Dendritic cell treated with granulocyte-macrophage colony-stimulating factor and Interleukin-4, amounts not matched to agents 40 ng/mL and 50 ng/mL, for 4 days (primary cell): Measurements from ENCODE around the gene MICAL3.

ENCODE experiments used
- H3K27ac Mint-ChIP-seq: one replicate; pipeline ENCODE4 v1.8.0; 2022; ENCODE audit warnings: mild to moderate bottlenecking, mixed read lengths
- H3K27me3 Mint-ChIP-seq: one replicate; pipeline ENCODE4 v1.8.0; 2022; ENCODE audit warnings: mild to moderate bottlenecking, mixed read lengths
- H3K36me3 Mint-ChIP-seq: one replicate; pipeline ENCODE4 v1.8.0; 2022; ENCODE audit warnings: low read depth, mixed read lengths
- H3K4me1 Mint-ChIP-seq: one replicate; pipeline ENCODE4 v1.8.0; 2022; ENCODE audit warnings: low read depth, mixed read lengths
- H3K4me3 Mint-ChIP-seq: one replicate; pipeline ENCODE4 v1.8.0; 2022; ENCODE audit warnings: mild to moderate bottlenecking, moderate library complexity, mixed read lengths
- H3K9me3 Mint-ChIP-seq: one replicate; pipeline ENCODE4 v1.8.0; 2022; ENCODE audit warnings: mixed read lengths
- intact Hi-C: fragments of 100-400 bp; cut with micrococcal nuclease; formaldehyde crosslinking; loops from one replicate; pipeline ENCODE4 v1.15.0; 2022

Gene MICAL3

DNA sequence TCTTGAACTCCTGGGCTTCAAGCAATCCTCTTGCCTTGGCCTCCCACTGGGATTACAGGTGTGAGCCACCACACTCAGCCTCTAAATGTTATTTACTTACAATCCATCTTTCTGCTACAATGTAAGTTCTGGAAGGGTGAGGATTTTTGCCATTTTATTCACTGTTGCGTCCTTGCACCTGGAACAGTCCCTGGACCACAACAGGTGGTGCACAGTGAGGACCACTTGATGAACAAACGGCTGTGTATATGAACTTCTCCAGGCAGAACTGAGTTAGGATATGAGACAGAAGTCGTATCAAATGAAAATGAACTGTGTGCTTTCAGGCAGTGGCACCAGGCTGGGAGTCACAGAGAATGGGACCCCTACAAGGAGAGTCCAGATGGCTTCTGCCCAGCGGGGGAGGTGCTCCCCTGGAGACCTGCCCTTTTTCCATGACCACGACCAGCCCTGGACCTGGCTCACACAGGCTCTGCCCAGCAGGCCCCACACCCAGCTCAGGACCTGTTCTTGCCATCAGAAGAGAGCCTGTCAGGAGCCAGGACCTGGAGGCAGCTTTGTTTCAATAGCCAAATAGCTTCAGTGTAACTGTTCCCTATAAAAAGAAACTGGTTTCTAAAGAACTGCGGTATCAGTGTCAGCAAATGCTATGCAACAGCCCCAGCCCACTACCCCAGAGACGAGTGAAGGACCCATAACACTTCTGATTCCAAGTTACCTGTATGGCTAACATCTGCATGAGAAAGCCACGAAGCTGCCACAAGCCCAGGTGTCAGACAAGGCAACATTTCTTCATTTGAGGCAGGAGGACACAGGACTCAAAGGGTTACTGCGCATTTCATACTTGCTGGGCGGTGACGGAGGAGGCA, 104.9 kb downstream of the MICAL3 start:
- H3K9me3 Mint-ChIP-seq, result no peaks in the 10 kb centered on the region
- H3K27ac Mint-ChIP-seq, result no peak overlapping the region
- no peak overlapping the region for H3K4me3 Mint-ChIP-seq
- H3K27me3 Mint-ChIP-seq, result peaks cover 5% of the 10 kb centered on the region
- intact Hi-C loops, result no loop called here
- no peaks in the 10 kb centered on the region for H3K36me3 Mint-ChIP-seq
- H3K4me1 Mint-ChIP-seq, result peaks cover 7% of the 10 kb centered on the region

DNA sequence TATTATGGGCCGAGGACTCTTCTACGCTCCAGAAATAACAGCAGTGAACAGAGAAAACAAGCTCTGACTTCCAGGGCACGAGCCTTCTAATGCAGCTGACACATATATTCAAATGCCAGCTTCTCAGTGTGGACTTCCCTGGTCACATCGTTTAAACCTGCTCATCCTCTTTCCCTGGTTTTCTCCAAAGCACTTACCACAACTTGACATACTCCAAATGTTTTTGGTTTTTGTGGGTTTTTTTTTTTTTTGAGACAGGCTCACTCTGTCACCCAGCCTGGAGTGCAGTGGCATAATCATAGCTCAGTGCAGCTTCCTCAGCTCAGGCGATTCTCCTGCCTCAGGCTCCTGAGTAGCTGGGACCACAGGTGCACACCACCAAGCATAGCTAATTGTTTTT, 105.5 kb downstream of the MICAL3 start:
- Mint-ChIP-seq H3K27ac (no peak overlapping the region), H3K27me3 (peaks cover 5% of the 10 kb centered on the region)

DNA sequence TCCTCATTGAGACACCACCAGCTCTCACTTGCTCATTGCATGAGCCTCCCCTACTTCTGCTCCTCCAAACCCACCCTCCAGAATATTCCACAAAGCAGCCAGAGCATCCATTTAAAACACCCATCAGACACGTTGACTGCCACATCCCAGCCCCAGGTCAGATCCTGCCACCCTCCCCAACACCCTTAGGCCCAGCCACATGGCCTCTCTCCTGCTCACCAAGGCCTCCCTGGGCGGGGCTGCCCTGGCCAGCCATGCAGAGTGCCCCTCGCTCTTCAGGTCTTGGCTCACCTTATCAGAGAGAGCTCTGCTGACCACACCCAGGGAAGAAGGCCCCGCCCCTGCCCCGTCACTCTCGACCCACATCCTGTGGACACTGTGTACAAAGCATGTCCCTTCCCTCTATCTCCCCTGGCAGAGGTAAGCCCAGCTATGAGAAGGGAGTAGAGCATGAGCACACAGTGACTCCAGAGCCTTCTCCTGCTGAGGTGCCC, 106.8 kb downstream of the MICAL3 start:
- H3K4me3 Mint-ChIP-seq, result no peak overlapping the region
- peaks cover 5% of the 10 kb centered on the region for H3K27me3 Mint-ChIP-seq
- no peaks in the 10 kb centered on the region for H3K9me3 Mint-ChIP-seq
- H3K4me1 Mint-ChIP-seq, result peaks cover 7% of the 10 kb centered on the region
- no peak overlapping the region for H3K27ac Mint-ChIP-seq
- intact Hi-C loops, result no loop called here
- no peaks in the 10 kb centered on the region for H3K36me3 Mint-ChIP-seq

More for the DNA sequence above, 105.5 kb downstream of the MICAL3 start:
- no peaks in the 10 kb centered on the region for H3K36me3 Mint-ChIP-seq
- intact Hi-C loops, result no loop called here
- H3K4me1 Mint-ChIP-seq, result peaks cover 7% of the 10 kb centered on the region
- H3K9me3 Mint-ChIP-seq, result no peaks in the 10 kb centered on the region
- no peak overlapping the region for H3K4me3 Mint-ChIP-seq

DNA sequence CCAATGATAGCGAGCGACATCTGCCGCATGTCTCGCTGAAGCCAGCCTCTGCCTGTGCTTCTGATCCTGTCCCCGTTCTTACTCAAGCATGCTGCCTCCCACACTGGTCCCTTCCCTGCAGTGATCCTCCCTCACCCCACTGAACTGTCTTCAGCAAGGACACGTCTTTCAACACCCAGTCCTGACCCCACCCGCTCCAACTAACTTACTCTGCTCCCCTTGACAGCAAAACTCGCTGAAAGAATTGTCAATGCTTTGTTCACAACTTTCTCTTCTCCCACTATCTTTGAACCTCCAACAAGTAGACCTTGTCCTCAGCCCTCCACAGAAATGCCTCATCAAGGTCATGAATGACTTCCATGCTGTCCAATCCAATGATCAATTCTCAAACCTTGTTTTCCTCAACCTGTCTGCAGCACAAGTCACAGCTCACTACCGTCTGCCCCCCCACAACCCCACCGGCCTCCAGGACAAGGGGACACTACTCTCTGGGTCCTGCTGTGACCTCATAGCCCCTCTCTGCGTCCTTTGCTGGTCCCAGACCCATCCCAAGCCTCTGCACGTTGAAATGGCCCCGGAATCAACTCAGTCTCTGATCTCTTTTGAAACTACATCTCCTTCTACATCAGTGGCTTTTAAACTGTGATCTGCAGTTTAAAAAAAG, 108.0 kb downstream of the MICAL3 start:
- H3K27ac Mint-ChIP-seq, result no peak overlapping the region
- no peaks in the 10 kb centered on the region for H3K36me3 Mint-ChIP-seq
- H3K4me3 Mint-ChIP-seq, result no peak overlapping the region
- intact Hi-C loops, result no loop called here
- no peaks in the 10 kb centered on the region for H3K9me3 Mint-ChIP-seq
- peaks cover 5% of the 10 kb centered on the region for H3K27me3 Mint-ChIP-seq
- H3K4me1 Mint-ChIP-seq, result peaks cover 7% of the 10 kb centered on the region

DNA sequence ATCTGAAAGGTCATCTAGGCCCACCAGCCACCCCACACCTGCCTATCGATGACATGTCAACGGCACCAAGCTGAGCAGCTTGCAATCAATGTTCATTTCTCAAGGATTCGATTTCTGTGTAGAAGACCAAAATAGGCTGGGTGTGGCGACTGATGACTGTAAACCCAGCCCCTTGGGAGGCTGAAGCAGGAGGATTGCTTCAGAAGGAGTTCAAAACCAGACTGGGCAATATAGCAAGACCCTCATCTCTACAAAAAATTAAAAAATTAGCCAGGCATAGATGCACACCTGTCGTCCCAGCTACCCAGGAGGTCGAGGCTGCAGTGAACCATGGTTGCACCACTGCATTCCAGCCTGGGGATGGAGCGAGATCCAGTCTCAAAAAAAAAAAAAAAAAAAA, 108.7 kb downstream of the MICAL3 start:
- no peak overlapping the region for H3K27ac Mint-ChIP-seq
- no peaks in the 10 kb centered on the region for H3K9me3 Mint-ChIP-seq
- H3K36me3 Mint-ChIP-seq, result no peaks in the 10 kb centered on the region
- H3K27me3 Mint-ChIP-seq, result peaks cover 5% of the 10 kb centered on the region
- intact Hi-C loops, result no loop called here
- H3K4me3 Mint-ChIP-seq, result no peak overlapping the region
- peaks cover 7% of the 10 kb centered on the region for H3K4me1 Mint-ChIP-seq

DNA sequence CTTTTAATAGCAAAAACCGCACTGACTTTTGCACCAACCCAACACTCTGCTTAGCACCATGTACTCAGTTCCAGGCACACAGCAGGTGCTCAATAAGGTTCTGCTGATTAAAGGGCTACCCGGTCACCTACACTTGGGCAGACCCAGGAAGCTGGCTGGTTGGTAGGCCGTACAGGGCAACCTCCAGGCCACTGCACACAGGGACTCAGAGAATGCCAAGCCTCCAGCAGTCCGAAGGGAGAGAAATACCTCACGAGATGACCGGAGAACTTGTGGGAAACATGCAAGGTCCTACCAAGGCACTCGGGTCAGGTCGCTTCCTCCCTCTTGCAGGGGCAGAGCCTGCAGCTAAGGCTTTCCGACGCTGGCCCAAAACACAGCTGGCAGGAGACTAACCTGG, 109.2 kb downstream of the MICAL3 start:
- H3K36me3 Mint-ChIP-seq, result no peaks in the 10 kb centered on the region
- H3K9me3 Mint-ChIP-seq, result no peaks in the 10 kb centered on the region
- no peak overlapping the region for H3K27ac Mint-ChIP-seq
- peaks cover under 1% of the 10 kb centered on the region for H3K27me3 Mint-ChIP-seq
- intact Hi-C loops, result no loop called here
- H3K4me3 Mint-ChIP-seq, result no peak overlapping the region
- H3K4me1 Mint-ChIP-seq, result peaks cover 3% of the 10 kb centered on the region

DNA sequence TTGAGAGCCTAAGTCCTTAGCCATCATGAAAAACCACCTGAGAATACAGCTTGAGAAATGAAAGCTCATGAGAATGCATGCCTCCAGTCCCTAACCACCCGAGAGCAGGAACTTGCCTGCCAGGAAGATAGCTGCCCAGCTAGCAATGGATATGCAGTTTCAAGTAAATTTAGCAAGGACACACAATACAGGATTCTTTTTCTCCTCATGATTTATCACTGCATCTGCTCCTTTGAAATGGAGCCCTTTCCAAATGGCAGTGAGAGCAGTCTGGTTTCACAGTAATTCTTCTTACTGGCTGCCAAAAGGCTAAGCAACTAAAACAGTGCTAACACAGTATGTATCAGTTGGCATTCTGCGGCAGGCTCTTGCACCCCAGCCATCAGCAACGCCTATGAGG, 109.9 kb downstream of the MICAL3 start:
- Mint-ChIP-seq H3K9me3 (no peaks in the 10 kb centered on the region), H3K27me3 (no peaks in the 10 kb centered on the region), H3K27ac (no peak overlapping the region), H3K36me3 (no peaks in the 10 kb centered on the region), H3K4me3 (no peak overlapping the region), H3K4me1 (no peaks in the 10 kb centered on the region)
- intact Hi-C loops, result no loop called here

DNA sequence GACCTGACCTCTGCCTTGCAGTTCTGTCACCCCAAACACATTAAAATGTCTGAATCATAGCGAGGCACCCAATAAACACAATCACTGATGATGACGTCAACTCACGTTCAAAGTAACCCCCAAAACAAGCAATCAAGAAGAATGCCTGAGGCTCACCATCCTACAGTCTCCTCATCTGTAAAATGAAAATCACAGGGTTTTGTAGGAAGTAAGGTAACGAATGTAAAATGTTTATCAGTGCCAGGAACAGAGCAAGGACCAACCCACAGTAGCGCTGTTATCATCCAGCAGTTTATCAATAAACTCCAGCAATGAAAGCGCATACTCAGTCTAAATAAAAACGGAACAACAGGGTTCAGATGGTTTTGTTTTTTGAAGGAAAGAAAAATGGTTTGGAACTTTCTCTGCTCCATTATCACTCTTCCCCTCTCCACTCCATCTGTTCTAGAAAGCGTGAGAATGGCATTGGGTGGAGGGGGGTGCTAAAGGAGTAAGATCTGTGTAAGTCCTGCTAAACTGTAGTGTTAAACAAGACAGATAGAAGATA, 110.5 kb downstream of the MICAL3 start:
- H3K27ac Mint-ChIP-seq, result no peak overlapping the region
- intact Hi-C loops, result no loop called here
- no peaks in the 10 kb centered on the region for H3K4me1 Mint-ChIP-seq
- no peaks in the 10 kb centered on the region for H3K27me3 Mint-ChIP-seq
- no peak overlapping the region for H3K4me3 Mint-ChIP-seq
- no peaks in the 10 kb centered on the region for H3K36me3 Mint-ChIP-seq
- H3K9me3 Mint-ChIP-seq, result no peaks in the 10 kb centered on the region

DNA sequence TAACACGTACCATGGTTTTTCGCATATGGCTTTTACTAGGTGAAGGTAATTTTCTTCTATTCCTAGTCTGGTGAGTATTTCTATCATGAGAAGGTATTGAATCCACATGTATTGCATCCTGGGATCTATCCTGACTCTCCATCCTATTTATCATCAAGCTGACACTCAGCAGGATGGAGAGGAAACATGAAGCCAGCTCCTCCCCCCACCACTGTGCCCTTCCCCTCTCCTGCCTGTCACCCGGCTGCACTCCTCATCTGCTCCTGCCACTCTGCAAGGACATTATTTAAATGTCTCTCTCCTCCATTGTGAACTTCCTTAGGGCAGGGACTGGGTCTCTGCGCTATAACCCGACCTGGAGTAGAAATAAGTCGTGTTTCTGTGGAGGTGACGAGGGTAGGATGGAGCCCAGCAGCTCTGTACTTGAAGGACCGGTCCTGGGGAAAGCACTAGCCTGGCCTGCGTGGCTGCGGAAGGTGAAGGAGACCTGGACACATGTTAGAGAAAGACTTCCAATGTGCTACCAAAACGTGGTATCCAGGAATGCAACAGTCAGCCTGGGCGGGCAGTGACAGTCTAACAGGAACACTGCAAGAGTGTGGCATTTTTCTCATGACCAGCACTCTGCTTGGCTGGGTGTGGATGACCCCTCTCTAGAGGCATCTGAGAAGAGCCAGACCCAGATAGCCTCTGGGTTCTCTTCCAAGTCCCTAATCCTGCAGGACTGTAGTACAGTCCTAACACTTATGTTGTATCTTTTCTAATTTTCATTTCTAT, 111.2 kb downstream of the MICAL3 start:
- intact Hi-C loops, result no loop called here
- Mint-ChIP-seq H3K27me3 (no peaks in the 10 kb centered on the region), H3K36me3 (no peaks in the 10 kb centered on the region), H3K4me3 (no peak overlapping the region), H3K27ac (no peak overlapping the region), H3K9me3 (no peaks in the 10 kb centered on the region), H3K4me1 (no peaks in the 10 kb centered on the region)

DNA sequence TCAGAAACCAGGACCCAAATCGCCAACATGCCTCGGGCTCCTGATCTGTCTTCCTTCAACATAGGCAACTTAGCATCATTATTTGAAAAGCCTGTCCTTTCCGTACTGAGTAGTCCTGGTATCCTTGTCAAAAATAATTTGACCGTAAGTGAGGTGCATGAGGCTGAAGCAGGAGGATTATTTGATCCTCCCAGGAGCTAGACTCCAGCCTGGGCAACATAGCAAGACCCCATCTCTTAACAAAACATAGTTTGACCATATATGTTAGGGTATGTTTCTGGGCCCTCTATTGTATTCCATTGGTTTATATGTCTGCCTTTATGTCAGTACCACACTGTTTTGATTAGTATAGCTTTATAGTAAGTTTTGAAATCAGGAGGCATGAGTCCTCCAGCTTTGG, 112.5 kb downstream of the MICAL3 start:
- Mint-ChIP-seq H3K36me3 (no peaks in the 10 kb centered on the region), H3K27ac (no peak overlapping the region), H3K4me1 (no peaks in the 10 kb centered on the region), H3K27me3 (no peaks in the 10 kb centered on the region), H3K9me3 (no peaks in the 10 kb centered on the region), H3K4me3 (no peak overlapping the region)
- intact Hi-C loops, result no loop called here

DNA sequence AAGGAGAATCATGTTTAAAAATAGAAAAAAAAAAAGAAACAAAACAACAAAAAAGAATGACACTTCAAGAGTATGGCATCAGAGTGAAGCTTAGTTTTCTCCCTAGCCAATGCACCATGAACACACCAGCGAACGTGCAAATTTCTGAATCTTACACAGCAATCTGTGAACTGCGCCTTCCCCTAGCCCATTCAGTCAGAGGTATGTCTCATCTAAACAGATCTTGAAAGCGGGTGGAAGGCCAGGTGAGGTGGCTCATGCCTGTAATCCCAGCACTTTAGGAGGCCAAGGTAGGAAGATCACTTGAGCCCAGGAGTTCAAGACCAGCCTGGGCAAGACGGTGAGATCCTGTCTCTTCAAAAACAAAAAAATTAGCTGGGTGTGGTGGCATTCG, 113.1 kb downstream of the MICAL3 start:
- Mint-ChIP-seq H3K36me3 (no peaks in the 10 kb centered on the region), H3K27ac (no peak overlapping the region), H3K4me3 (no peak overlapping the region), H3K9me3 (no peaks in the 10 kb centered on the region), H3K27me3 (no peaks in the 10 kb centered on the region), H3K4me1 (no peaks in the 10 kb centered on the region)
- intact Hi-C loops, result no loop called here

DNA sequence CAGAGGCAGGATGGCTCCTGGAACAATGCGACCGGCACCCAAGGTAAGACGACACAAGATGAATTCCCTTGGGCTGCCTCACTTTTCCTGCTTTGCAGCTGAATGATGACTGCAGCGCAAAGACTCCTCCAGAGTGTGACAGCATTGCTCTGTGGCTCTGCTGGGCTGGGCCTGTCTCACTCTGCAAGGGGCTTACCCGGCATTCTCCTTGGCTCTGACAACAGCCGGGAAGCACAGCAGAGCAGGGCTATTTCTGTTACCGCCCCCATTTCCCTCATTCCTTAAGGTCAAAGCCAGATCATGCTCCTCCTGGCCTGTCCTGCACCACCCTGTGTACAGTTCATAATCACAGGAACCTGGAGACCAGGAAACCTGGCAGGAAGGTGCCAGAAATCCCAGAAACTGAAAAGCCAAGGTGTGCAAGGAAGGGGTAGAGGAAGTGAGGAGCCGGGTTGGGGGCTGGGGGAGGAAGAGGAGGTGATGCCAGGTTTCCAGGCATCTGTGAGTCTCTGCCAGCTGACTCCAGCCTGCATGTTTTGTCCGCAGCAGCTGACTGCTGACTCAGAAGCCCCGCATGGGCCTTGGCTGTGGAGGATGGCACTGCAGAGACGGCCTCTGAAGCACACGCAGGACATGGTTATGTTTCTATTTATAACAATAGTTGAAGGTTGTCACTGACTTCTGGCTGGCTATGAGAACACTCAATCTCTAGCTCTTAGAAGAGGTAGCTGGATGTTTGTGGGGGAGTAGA, 113.6 kb downstream of the MICAL3 start:
- no peaks in the 10 kb centered on the region for H3K4me1 Mint-ChIP-seq
- no peak overlapping the region for H3K27ac Mint-ChIP-seq
- no peaks in the 10 kb centered on the region for H3K36me3 Mint-ChIP-seq
- intact Hi-C loops, result no loop called here
- H3K27me3 Mint-ChIP-seq, result no peaks in the 10 kb centered on the region
- no peaks in the 10 kb centered on the region for H3K9me3 Mint-ChIP-seq
- no peak overlapping the region for H3K4me3 Mint-ChIP-seq

DNA sequence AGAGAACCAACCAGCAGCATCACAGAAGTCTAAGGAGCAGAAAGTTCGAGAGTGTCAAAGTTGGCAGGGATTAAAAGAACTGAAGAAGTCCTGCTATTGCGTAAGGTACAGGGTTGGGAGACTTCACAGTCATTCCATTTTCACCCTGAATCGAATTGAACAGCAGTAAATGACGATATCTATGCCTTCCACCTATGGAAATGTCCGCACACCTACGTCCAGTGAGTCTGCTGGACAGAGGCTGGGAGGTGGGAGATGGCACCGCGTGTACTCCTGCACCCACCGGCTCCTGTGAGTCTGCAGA, 116.7 kb downstream of the MICAL3 start:
- Mint-ChIP-seq H3K9me3 (no peaks in the 10 kb centered on the region), H3K27ac (no peak overlapping the region), H3K4me1 (no peaks in the 10 kb centered on the region)

More for the DNA sequence above, 116.7 kb downstream of the MICAL3 start:
- Mint-ChIP-seq H3K36me3 (no peaks in the 10 kb centered on the region), H3K4me3 (no peak overlapping the region), H3K27me3 (no peaks in the 10 kb centered on the region)
- intact Hi-C loops, result no loop called here
